GM19324 (cell line): ENCODE measurements around the gene PTPRT.

Experiments used
- ATAC-seq: cut with Tn5 transposase; IDR thresholded peaks from one replicate; pipeline ENCODE4 v1.9.1; 2021; ENCODE audit warnings: mild to moderate bottlenecking, moderate library complexity; ENCODE audit not compliant: unreplicated experiment, low FRiP score

PTPRT gene

DNA sequence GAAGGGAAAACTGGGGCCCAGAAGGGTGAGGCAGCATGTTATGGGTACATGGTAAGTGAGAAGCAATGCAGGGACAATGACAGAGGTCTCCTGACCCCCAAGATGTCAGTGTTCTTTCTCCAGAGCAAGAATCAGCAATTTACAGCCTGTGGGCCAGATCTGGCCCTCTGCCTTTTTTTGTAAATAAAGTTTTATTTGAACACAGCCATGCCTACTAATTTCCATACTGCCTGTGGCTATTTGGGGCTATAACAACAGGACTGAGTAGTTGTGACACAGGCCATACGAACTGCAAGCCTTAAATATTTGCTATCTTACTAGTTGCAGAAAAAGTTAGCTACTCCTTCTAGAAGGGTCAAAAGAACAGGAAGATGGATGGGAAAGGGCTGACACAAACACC is 52.5 kb downstream of the PTPRT start:
- no peak for ATAC-seq

DNA sequence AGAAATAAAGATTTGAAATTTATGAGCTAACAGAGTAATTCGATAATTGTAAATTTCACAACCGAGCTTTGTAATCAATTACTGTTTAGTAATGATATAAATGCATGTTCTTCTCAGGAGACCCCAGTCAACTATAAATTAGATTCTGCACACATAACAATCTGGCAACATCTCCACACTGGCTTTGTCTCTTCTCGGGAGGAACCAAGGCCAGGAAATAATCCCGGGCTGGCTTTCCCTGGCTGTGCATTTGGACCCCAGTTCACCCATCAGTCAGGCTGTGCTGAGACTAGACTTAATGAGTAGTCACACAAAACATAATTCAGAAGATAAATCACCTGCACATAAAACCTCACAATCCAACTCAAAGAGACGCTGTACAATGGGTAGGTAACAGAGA is 65.5 kb downstream of the PTPRT start:
- no peak for ATAC-seq

DNA sequence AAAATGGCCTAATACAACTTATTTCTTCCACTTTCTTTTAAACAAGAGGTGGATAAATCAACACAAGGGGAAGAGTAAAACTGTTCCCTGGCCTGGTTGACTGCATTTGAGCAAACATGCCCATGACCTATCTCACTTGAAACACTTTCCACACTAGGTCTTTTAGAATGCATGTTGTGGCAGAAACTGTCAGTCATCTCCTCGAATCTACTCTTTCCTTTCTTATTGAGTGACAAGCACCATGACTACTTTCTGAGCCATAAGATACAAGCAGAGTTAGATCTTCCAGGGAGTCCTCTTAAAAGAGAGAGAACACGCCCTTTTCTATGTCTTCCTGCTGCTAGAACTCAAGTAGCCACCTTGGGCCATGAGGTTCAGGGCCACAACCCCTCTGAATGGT is 66.5 kb downstream of the PTPRT start:
- ATAC-seq: no peak

- no peak for ATAC-seq
Measured at GRCh38 chr20:43119720-43120119, 70.0 kb downstream of the PTPRT start.

DNA sequence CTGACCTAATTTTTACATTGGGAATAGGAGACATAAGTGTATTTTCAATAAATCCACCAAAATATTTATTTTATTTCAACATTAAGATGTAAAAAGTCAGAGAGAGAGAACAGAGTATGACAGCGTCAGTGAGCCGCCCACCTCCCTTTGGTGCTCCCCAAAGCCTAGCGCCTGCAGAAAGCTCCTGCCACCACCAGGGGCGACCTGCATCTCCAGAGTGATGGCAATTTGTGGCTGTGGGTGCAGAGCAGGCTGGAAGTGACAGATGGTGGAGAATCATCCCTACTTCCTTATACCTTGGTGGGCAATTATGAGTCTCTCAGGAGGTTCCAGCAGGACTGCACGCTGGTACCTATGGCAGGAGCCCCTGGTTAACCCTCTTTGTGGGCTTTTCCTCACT is 87.3 kb downstream of the PTPRT start:
- no peak for ATAC-seq

DNA sequence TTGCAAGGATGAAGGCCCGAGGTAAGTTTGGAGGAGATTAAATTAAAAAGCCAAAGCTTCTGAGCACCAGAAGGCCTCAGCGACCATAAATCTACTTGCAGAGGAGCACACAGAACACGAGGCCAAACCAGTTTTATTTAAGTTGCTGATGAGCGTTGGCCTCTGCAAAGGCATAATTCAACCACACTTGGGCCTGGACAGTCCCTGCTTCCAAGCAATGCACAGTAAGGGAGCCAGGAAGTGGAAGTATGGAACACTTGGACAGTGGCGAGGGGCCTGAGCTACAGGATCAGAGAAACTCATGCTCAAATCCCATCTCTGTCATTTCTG is 92.8 kb downstream of the PTPRT start:
- ATAC-seq: no peak

DNA sequence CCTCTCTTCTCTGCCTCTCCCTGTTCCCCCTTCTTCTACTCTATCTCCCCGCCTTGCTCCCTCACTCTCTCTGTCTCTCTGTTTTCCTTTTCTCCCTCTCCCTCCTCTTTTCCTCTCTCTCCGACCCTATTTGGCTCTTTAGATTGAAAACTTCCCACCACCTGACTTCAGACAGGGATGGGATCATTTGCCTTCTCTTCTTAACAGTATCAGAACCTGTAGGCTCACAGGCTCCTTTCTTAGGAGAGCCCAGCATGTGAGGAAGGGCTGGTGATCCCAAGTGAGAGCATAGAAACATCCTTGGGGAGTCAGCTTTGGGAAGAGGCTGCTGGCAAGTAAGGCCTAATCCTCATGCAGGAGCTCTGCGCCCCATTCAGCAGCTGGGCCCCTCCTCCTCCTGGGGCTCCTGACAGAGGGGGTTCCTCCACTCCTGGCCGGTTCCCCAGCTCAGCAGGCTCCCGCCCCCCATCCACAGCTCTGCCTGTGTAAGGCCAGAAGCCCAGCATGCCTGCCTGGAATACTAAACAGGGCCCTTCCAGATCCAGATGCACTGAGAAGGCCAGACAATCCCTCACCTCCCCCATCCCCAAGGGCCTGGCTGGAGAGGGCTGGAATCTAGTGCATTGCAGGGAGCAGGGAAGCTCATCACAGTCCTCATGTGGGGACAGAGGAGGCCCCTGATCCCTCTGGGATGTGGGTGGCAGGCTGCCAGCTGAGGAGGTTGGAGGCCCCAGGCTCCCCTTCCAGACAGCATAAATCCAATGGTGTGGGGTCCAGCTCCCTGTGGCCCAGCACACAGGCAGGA is 93.4 kb downstream of the PTPRT start:
- ATAC-seq: no peak

DNA sequence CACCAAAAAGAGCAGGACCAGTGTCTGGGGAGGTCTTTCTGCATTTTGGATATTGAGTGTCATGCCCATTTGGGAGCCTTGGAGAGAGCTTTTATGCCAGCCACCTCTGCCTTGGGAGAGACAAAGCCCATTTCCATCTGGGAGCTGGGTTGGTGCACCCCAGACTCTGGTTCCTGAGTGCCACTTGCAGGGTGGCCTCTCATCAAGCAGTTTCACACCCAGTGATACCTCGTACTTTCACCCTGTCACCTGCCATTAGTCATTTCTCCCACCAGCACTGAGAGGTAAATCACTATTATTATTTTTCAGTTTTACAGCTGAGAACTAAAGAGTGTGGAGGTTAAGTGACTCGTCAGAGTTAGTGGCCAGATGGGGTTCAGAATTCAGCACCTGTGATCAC is 94.7 kb downstream of the PTPRT start:
- no peak for ATAC-seq

- ATAC-seq: no peak
Measured at GRCh38 chr20:43092386-43093088, 97.2 kb downstream of the PTPRT start.

DNA sequence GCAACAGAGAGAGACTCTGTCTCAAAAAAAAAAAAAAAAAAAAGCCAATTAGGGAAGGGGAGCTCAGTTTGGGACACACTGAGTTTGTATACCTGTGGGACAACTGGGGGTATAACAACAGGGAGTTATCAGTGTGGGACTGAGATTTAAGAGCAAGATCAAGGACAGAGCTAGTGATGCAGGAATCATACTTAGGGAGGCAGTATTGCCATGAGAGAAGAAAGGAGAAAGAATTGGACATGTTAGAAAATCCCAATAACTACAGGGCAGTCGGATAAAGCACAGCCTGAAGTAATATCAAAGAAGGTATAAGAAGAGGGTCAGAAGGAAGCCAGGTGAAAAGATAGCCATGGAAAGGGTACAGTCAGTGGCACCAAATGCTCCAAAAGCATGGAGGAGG is 121.2 kb downstream of the PTPRT start:
- ATAC-seq: no peak

DNA sequence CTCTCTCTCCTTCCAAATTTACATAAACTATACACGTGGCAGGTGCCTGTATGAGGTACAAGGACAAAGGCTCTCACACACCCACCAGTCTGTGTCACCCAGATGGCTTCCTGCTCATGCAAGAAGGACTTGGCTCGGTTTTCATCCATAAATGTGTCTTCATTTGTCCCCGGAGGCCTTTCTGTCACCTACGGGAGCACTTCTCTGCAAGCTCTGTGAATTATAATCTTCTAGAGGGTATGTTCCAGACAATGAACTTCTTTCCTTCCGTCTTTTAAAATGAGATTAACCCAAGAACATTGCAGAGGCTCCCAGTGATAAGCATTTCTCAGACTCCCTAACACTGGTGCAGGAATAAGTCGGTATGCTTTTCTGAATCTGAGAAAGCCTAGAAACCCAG is 123.6 kb downstream of the PTPRT start:
- no peak for ATAC-seq

GRCh38 chr20:43065299-43065698 is 124.4 kb downstream of the PTPRT start:
- no peak for ATAC-seq

- ATAC-seq: no peak
Measured at GRCh38 chr20:43058077-43058476, 131.6 kb downstream of the PTPRT start.

- no peak for ATAC-seq
Measured at GRCh38 chr20:43057317-43057716, 132.4 kb downstream of the PTPRT start.

DNA sequence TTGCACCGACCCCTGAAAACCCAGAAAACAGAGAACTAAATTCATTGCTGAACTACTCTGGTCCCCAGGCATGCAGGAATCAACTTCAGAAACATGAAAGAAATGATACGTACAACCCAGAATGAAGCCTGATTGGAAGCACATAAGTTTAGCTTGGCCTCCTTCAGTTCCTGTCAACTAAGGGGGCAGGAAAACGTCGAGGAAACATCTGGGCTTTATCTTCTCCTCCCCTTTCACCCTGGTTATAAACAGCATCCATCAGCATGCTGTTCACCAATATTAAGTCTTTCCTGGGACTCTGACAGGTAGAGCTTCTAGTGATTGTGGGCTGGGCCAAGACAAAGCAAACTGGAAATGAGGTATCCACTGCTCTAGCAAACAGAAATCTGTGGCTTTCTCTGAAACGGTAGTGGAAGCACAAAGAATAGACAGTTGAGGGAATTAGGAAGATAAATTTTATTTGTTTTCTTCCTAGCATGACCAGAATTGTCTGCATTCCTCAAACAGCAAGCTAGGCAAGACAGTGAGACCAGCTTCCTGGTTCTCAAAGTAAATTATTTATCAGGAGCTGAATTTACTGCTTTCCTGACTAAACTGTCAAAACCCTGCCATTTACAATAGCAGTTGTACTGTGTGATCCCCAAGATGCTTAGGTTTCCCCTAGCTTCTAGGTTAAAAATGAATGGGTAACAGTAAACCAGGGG is 134.4 kb downstream of the PTPRT start:
- ATAC-seq: no peak

DNA sequence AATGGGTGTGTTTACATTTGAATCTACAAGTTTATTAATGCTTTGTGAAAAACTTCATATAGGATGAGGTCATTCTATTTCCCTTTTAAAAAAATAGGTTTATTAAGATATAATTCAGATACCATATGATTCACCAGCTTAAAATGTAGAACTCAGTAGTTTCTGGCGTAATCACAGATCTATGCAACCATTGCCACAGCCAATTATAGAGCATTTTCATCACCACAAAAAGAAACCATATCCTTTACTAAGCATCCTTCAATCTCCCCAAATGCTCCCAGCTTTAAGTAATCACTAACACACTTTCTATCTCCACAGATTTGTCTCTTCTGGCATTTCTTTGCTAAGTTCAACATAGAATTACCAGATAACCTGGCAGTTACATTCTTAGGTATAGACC is 137.2 kb downstream of the PTPRT start:
- no peak for ATAC-seq

DNA sequence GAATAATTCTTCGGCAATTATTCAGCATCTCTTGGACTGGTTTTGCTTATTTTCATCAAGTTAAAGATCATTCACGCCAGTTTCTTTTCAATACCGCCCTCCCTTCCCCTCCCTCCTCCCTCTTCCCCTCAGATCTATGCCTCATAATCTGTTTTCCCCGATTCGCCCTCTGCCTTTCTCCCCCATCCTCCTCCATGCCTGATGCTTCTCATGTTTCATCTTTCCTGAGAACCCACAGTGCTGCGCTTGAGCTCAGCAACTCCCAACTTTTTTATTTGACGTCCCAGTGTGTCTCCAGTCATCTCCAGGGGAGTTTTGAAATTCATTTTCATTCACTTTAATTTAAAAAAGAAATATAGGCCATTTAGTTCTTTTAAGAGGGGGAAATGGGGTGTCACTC is 142.7 kb downstream of the PTPRT start:
- no peak for ATAC-seq

DNA sequence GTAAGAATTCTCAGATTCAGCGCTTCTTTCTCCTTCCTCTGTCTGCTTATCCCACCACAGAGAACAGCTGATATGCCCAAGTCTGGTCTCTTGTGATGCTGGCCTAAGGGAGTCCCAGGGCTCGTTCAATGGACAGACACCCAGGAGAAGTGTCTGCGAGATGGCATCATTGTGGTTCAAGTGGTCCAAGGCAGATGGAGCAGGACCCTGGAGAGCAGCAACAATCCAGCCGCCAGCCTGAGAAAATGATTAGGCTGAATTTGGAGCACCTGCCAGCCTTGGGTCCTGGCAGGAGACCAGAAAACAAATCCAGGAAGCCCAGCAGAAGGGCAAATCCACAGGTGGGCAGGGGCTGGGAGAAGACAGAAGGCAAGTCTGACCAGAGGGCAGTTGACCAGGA is 145.8 kb downstream of the PTPRT start:
- ATAC-seq: no peak

- no peak for ATAC-seq
Measured at GRCh38 chr20:43040427-43040826, 149.3 kb downstream of the PTPRT start.

- ATAC-seq: no peak
Measured at GRCh38 chr20:43037605-43038309, 151.9 kb downstream of the PTPRT start.
